ENCODE measurements around the gene WHRN. TPM values are rescaled to one million over a fixed set of nuclear protein-coding genes. Genes with fewer than 3 reads are reported as not detected.

The WHRN gene
- total and polyA plus RNA-seq, 9 of the 15 experiments (the other 6 are each of a cell fraction or from before 2014, with no cell fraction given) = 0.31 to 14.1 (median 3.0) TPM

DNA sequence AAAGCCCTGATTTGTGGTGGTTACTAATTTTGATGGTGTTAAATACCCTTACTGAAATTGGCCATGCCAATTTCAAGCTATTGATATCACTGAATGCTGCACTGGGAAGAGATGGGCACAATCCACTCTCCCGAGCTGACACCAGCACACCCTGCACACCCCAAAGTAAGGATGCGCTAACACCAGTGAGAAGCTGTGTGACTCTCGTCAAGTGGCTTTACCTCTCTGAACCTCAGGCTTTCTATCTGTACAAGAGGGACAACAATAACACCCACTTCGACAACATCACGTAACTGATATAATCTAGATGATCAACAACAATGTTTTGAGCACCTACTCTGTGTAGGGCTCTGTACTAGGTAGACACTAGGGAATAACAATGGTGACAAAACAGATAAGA lies 109.5 kb downstream of the WHRN start:
- intact Hi-C loops (cut with micrococcal nuclease) (loop anchor here (5.0 kb wide), 2 partner anchors 107 to 513 kb away; no protein-coding TSS in a partner anchor), in situ Hi-C loops (cut with MboI) (no loop called here)
- FAIRE-seq = no peak
- H3K4me1 ChIP-seq (replicated peaks in 1 of 2; ENCODE audit: control insufficient read depth in 2 of 2, insufficient read depth in 2 of 2, low read length in 2 of 2) = peaks cover 21 to 27% of the 10 kb centered on the region in 2 experiments
- H2AFZ ChIP-seq (ENCODE audit: low read depth, low read length) = no peak overlapping the region
- no peaks in the 10 kb centered on the region for H3K9me3 ChIP-seq (replicated peaks; ENCODE audit: control insufficient read depth, insufficient read depth, low read depth, low read length)
- BruUV-seq (replicated peaks) = no TSS peak
- peak overlapping the region; percentile 6; the same call in 1 of the 2 replicates for H3K4me2 ChIP-seq (ENCODE audit: insufficient read depth, low read length)
- no peak for DNase-seq (ENCODE audit: extremely low read depth in 1 of 4, low spot score in 3 of 4)
- no peaks in the 10 kb centered on the region; the same call in 2 of the 3 replicates for H3K36me3 ChIP-seq (ENCODE audit: control insufficient read depth, insufficient read depth, low read length)
- no peak for ATAC-seq
- 72% methylated on average over 5 of the region's 5 CpGs for WGBS (ENCODE audit: insufficient coverage, low coverage, missing lambda C conversion rate)
- H3K4me3 ChIP-seq = no peak overlapping the region
- H3K27ac ChIP-seq (ENCODE audit: extremely low read depth, low read depth, low read length) = no peak overlapping the region; the same call in 2 of the 3 replicates
- no peak overlapping the region for H3K9ac ChIP-seq (ENCODE audit: insufficient read depth in 1 of 2, low read depth in 2 of 2, low read length in 2 of 2)
- H4K20me1 ChIP-seq (replicated peaks; ENCODE audit: control insufficient read depth, insufficient read depth, low read length) = peaks cover 3% of the 10 kb centered on the region; the same call in 1 of the 2 replicates
- POLR2A ChIA-PET = interaction anchor here (0.8 to 4.7 kb wide), 6 partner anchors 10 to 258 kb away, joined by 3 to 30 read pairs (median 4); partner anchors contain the start of gene AKNA
- CTCF ChIA-PET (ENCODE audit: low intra/inter-chr PET ratio) = no interaction called here
- H3K9me1 ChIP-seq (ENCODE audit: control insufficient read depth, insufficient read depth, low read length) = no peaks in the 10 kb centered on the region
- peaks cover 5% of the 10 kb centered on the region; the same call in 2 of the 3 replicates for H3K79me2 ChIP-seq (ENCODE audit: control insufficient read depth, insufficient read depth, low read length)
- no peaks in the 10 kb centered on the region for H3K27me3 ChIP-seq (ENCODE audit: control insufficient read depth in 2 of 2, insufficient read depth in 2 of 2, low read length in 2 of 2)
- no peak for TF ChIP-seq MAFG (tag; conservative IDR thresholded peaks at IDR 0.05)
- no peak for TF ChIP-seq TOE1 (IDR thresholded peaks at IDR 0.05; ENCODE audit: borderline replicate concordance)
- TF ChIP-seq TOE1 (CRISPR knock-in tag; IDR thresholded peaks at IDR 0.05; ENCODE audit: borderline replicate concordance, low read depth) = no peak
- TF ChIP-seq ZSCAN29 (IDR thresholded peaks at IDR 0.05) = no peak
- TF ChIP-seq SNIP1 (IDR thresholded peaks at IDR 0.05; ENCODE audit: low read depth) = no peak
- TF ChIP-seq ZNF780A (CRISPR knock-in tag; IDR thresholded peaks at IDR 0.05) = no peak
- TF ChIP-seq ZNF512 (tag; IDR thresholded peaks at IDR 0.05) = no peak
- TF ChIP-seq ADNP (tag; IDR thresholded peaks at IDR 0.05) = peak; percentile 41; the same call in 1 of the 2 replicates
- no peak for TF ChIP-seq ZBED1 (IDR thresholded peaks at IDR 0.05)
- TF ChIP-seq ZFP36 (IDR thresholded peaks at IDR 0.05; ENCODE audit: low read depth, low read length, partially characterized antibody) = peak; percentile 90
- TF ChIP-seq HDAC2 (IDR thresholded peaks at IDR 0.05) = peak; percentile 44; the same call in 1 of the 2 replicates
- peak; percentile 96 for TF ChIP-seq RBM25 (IDR thresholded peaks at IDR 0.05; ENCODE audit: low read depth, low read length, severe bottlenecking)
- no peak for TF ChIP-seq ZNF347 (CRISPR knock-in tag; IDR thresholded peaks at IDR 0.05; ENCODE audit: low read depth)
- TF ChIP-seq BCOR (IDR thresholded peaks at IDR 0.05) = peak; percentile 95
- TF ChIP-seq PTBP1 (IDR thresholded peaks at IDR 0.05; ENCODE audit: low read depth, low read length) = 0 out of 2 replicates have a peak, but pooled peaks have one; percentile 31
- TF ChIP-seq CBX1 (IDR thresholded peaks at IDR 0.05; ENCODE audit: low read depth) = peak; percentile 67; the same call in 1 of the 2 replicates
- no peak for TF ChIP-seq IFI16 (CRISPR knock-in tag; IDR thresholded peaks at IDR 0.05)
- TF ChIP-seq ZC3H8 (IDR thresholded peaks at IDR 0.05) = no peak
- TF ChIP-seq ZNF217 (CRISPR knock-in tag; IDR thresholded peaks at IDR 0.05) = no peak
- TF ChIP-seq KDM1A (IDR thresholded peaks at IDR 0.05) = peak; percentile 56 to 82
- peak; percentile 48; the same call in 1 of the 2 replicates for TF ChIP-seq ZBTB33 (CRISPR knock-in tag; IDR thresholded peaks at IDR 0.05)

All from K562 (cell line).